Chondrocyte (in vitro differentiated cells): ENCODE results near the gene CBLB. TPM values are rescaled to one million over a fixed set of nuclear protein-coding genes. Genes with fewer than 3 reads are reported as not detected.

Experiments used
- DNase-seq: peaks from one replicate; pipeline ENCODE4 v3.0.0; 2021; ENCODE audit warnings: mixed read lengths, low spot score
- H3K27ac Mint-ChIP-seq: one replicate; pipeline ENCODE4 v1.8.0; 2021; ENCODE audit warnings: mild to moderate bottlenecking, moderate library complexity, mixed read lengths; ENCODE audit not compliant: unreplicated experiment
- H3K27me3 Mint-ChIP-seq: 2 replicates; pipeline ENCODE4 v1.8.0; 2021; ENCODE audit warnings: low read depth, mixed read lengths
- H3K36me3 Mint-ChIP-seq: 2 replicates; pipeline ENCODE4 v1.8.0; 2021; ENCODE audit warnings: low read depth, mixed read lengths
- H3K4me1 Mint-ChIP-seq: 2 replicates; pipeline ENCODE4 v1.8.0; 2021; ENCODE audit warnings: low read depth, mild to moderate bottlenecking, mixed read lengths
- H3K4me3 Mint-ChIP-seq: one replicate; pipeline ENCODE4 v1.8.0; 2021; ENCODE audit warnings: mild to moderate bottlenecking, moderate library complexity, mixed read lengths; ENCODE audit not compliant: unreplicated experiment
- H3K9me3 Mint-ChIP-seq: 2 replicates; pipeline ENCODE4 v1.8.0; 2021; ENCODE audit warnings: low read depth, mixed read lengths
- total RNA-seq: library from RNA; stranded (reverse); gene quantifications from 3 replicates; pipeline ENCODE4 v1.2.1, GENCODE V29; 2021
- TF ChIP-seq, protein P1 (sequence below): fragments of 200-600 bp; sonication (generic); IDR thresholded peaks from 2 replicates; pipeline ENCODE4 v1.5.0; 2021; ENCODE audit warnings: antibody characterized with exemption, mild to moderate bottlenecking, moderate library complexity

CBLB gene
- total RNA-seq, 1 donor from 2014 or later: 25.0 TPM

DNA sequence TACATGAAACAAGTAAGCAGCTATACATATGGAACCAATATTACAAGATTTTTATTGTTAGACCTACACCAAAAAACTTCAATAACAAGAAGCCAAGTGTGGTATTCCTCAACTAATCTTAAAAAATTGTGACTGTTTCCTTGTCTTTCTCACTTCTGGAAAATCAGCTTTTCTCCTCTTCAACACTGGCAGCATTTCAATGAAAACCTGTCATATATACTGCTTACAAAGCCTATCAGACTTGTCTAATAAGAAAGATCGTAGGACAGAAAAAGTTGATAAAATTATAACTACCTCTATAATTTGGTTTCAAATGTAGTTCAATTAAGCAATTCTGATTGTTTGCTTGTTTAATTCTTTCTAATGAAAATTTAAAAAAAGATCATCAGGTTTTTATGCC lies 55.1 kb downstream of the CBLB start:
- DNase-seq: no peak
- Mint-ChIP-seq H3K9me3 (no peaks in the 10 kb centered on the region), H3K4me1 (peaks cover 17% of the 10 kb centered on the region), H3K36me3 (no peaks in the 10 kb centered on the region), H3K4me3 (no peak overlapping the region), H3K27me3 (no peaks in the 10 kb centered on the region), H3K27ac (no peak overlapping the region)
- TF ChIP-seq, protein P1, sequence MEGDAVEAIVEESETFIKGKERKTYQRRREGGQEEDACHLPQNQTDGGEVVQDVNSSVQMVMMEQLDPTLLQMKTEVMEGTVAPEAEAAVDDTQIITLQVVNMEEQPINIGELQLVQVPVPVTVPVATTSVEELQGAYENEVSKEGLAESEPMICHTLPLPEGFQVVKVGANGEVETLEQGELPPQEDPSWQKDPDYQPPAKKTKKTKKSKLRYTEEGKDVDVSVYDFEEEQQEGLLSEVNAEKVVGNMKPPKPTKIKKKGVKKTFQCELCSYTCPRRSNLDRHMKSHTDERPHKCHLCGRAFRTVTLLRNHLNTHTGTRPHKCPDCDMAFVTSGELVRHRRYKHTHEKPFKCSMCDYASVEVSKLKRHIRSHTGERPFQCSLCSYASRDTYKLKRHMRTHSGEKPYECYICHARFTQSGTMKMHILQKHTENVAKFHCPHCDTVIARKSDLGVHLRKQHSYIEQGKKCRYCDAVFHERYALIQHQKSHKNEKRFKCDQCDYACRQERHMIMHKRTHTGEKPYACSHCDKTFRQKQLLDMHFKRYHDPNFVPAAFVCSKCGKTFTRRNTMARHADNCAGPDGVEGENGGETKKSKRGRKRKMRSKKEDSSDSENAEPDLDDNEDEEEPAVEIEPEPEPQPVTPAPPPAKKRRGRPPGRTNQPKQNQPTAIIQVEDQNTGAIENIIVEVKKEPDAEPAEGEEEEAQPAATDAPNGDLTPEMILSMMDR: no peak

GRCh38 chr3:105812194-105812586 lies 56.6 kb downstream of the CBLB start:
- DNase-seq: no peak
- H3K4me1 Mint-ChIP-seq: peaks cover 17% of the 10 kb centered on the region
- no peak overlapping the region for H3K27ac Mint-ChIP-seq
- no peaks in the 10 kb centered on the region for H3K9me3 Mint-ChIP-seq
- no peaks in the 10 kb centered on the region for H3K36me3 Mint-ChIP-seq
- no peak overlapping the region for H3K4me3 Mint-ChIP-seq
- TF ChIP-seq, protein P1: no peak
- no peaks in the 10 kb centered on the region for H3K27me3 Mint-ChIP-seq

DNA sequence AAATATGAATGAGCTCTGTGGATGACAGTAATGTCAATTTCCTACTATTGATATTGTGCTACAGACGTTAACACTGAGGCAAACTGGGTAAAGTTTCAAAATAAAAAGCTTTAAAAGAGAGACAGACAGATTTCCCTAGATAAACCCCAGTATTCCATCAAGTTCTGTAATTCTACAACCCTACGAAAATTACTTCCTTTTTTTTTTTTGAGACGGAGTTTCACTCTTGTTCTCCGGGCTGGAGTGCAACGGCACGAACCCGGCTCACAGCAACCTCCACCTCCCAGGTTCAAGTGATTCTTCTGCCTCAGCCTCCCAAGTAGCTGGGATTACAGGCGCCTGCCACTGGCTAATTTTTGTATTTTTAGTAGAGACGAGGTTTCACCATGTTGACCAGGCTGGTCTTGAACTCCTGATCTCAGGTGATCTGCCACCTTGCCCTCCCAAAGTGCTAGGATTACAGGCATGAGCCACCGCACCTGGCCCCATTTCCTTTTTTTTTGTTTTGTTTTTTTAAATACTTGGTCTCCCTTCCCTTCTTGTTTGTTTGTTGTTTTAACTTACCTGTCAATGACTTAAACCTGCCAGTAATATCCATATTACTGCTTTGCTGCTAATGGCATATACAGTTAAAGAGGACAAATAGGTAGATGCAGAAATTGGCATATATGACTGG lies 57.2 kb downstream of the CBLB start:
- H3K4me3 Mint-ChIP-seq: no peak overlapping the region
- no peaks in the 10 kb centered on the region for H3K27me3 Mint-ChIP-seq
- TF ChIP-seq, protein P1: no peak
- no peaks in the 10 kb centered on the region for H3K36me3 Mint-ChIP-seq
- DNase-seq: no peak
- no peak overlapping the region for H3K27ac Mint-ChIP-seq
- H3K4me1 Mint-ChIP-seq: peaks cover 17% of the 10 kb centered on the region
- no peaks in the 10 kb centered on the region for H3K9me3 Mint-ChIP-seq

DNA sequence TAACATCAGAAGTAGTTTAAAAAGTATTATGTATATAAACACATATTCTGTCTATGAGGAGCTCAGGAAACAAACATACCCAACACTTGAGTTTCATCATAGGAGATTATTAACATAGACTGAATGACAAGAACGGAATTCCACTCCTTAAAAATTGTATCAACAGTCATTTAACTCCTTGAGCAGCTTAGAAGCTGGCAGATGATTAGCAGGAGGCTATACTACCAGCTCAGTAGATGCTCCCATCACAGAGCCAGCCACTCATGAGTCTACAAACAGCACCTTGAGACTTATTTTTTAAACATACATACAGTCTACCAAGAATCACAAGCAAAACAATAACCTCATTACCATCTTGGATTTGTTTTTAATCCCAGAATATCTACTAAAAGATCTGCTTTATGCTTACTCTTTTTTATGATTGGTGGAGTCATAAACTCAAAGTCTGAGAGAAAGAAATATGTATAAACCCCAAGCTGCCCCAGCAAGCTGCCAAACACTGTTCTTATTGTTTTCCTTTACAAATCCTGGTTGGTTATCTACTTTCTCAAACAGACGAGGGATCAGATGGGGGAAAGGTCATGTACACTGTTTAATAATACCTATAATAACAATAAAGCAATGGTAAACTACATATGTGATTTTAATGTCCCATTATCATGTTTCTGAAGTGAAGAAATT lies 59.5 kb downstream of the CBLB start:
- H3K9me3 Mint-ChIP-seq: no peaks in the 10 kb centered on the region
- no peaks in the 10 kb centered on the region for H3K27me3 Mint-ChIP-seq
- TF ChIP-seq, protein P1: no peak
- no peak overlapping the region for H3K27ac Mint-ChIP-seq
- no peak overlapping the region for H3K4me3 Mint-ChIP-seq
- no peak for DNase-seq
- H3K36me3 Mint-ChIP-seq: no peaks in the 10 kb centered on the region
- peaks cover 29% of the 10 kb centered on the region for H3K4me1 Mint-ChIP-seq

DNA sequence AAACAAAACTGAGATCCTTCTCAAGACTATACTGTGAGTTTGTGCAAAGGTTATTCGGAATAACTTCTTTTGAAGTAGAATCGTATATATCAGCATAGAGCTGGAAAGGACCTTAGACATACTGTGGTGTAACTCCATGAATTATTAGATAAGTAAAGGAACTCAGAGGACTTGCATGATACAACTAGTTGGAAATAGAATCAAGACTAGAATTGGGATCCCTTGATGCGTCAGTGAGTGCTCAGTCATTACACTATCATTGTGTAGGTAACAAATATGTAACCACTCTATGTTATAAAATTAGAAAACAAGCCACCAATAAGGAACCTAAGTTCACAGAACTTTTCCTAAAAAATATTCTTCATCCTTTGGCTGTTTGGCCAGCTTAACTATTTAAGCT lies 61.1 kb downstream of the CBLB start:
- Mint-ChIP-seq H3K4me3 (no peak overlapping the region), H3K27me3 (no peaks in the 10 kb centered on the region), H3K36me3 (no peaks in the 10 kb centered on the region), H3K27ac (no peak overlapping the region), H3K4me1 (peaks cover 29% of the 10 kb centered on the region), H3K9me3 (no peaks in the 10 kb centered on the region)
- no peak for DNase-seq
- TF ChIP-seq, protein P1: no peak
